ENCODE data around the gene RHOH.

DNA sequence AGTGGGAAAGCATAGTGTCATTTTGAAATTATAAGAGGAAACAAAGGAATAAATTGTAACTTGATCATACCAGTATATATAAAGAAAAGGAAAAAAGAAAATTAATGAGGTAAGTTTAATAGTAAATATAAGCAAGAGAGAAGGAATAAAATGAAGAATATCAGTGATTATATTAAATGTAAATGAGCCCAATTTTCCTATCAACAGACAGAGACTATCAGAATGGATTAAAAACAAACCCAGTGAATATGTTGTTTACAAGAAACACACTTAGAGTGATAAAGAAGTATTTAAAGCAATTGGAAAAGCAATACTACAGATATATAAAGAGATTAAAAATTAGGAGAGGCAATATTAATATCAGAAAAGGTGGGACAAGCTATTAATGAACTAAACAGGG is 28.8 kb upstream of the RHOH start:
- TF ChIP-seq, protein P1, sequence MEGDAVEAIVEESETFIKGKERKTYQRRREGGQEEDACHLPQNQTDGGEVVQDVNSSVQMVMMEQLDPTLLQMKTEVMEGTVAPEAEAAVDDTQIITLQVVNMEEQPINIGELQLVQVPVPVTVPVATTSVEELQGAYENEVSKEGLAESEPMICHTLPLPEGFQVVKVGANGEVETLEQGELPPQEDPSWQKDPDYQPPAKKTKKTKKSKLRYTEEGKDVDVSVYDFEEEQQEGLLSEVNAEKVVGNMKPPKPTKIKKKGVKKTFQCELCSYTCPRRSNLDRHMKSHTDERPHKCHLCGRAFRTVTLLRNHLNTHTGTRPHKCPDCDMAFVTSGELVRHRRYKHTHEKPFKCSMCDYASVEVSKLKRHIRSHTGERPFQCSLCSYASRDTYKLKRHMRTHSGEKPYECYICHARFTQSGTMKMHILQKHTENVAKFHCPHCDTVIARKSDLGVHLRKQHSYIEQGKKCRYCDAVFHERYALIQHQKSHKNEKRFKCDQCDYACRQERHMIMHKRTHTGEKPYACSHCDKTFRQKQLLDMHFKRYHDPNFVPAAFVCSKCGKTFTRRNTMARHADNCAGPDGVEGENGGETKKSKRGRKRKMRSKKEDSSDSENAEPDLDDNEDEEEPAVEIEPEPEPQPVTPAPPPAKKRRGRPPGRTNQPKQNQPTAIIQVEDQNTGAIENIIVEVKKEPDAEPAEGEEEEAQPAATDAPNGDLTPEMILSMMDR (conservative IDR thresholded peaks at IDR 0.05) = no peak
- no peak for TF ChIP-seq EZH2 (IDR thresholded peaks at IDR 0.05; ENCODE audit: low read depth)

Measured in PC-9 (cell line).